H1 (cell line): ENCODE measurements around the gene LRRC14B. TPM values are rescaled to one million over a fixed set of nuclear protein-coding genes. Genes with fewer than 3 reads are reported as not detected.

ENCODE experiments used
- CTCF ChIA-PET: fragments of 300-600 bp; sonication (Branson Sonifier 250); formaldehyde crosslinking; loops from one replicate; lab custom pipeline; 2021; ENCODE audit not compliant: partially characterized antibody; lab: Charles Lee
- POLR2A ChIA-PET: fragments of 300-600 bp; sonication (Branson Sonifier 250); formaldehyde crosslinking; loops from one replicate; lab custom pipeline; 2021; ENCODE audit warnings: inconsistent platforms; ENCODE audit not compliant: partially characterized antibody; lab: Charles Lee
- DNase-seq, 2 experiments: peaks; one replicate each; pipeline versions ENCODE4 v3.0.0 to v3.0.0-alpha.2; 2010 to 2022; ENCODE audit warnings: low spot score in 2 of 2, low read depth in 1 of 2, mixed read lengths in 1 of 2
- FAIRE-seq: peaks from 2 replicates; lab custom pipeline; 2011; peaks lifted over from hg19 to GRCh38; lab: Jason Lieb, UNC
- H2AFZ ChIP-seq: 2 replicates; pipeline ENCODE4 v1.8.1; 2012; ENCODE audit warnings: low read length, inconsistent platforms
- H2AK5ac ChIP-seq: 2 replicates; pipeline ENCODE4 v1.6.1; 2013; ENCODE audit warnings: low read depth, low read length
- H2BK120ac ChIP-seq: replicated peaks from 2 replicates; pipeline ENCODE3; 2013; ENCODE audit warnings: low read depth, low read length, inconsistent platforms
- H2BK12ac ChIP-seq: 2 replicates; pipeline ENCODE4 v1.6.1; 2013; ENCODE audit warnings: low read depth, low read length
- H2BK15ac ChIP-seq: 2 replicates; pipeline ENCODE4 v1.6.1; 2013; ENCODE audit warnings: low read length
- H2BK20ac ChIP-seq: 2 replicates; pipeline ENCODE4 v1.6.1; 2013; ENCODE audit warnings: low read length
- H2BK5ac ChIP-seq: 2 replicates; pipeline ENCODE4 v1.6.1; 2013; ENCODE audit warnings: low read depth, low read length
- H3K14ac ChIP-seq: 2 replicates; pipeline ENCODE4 v1.6.1; 2013; ENCODE audit warnings: inconsistent platforms; ENCODE audit not compliant: insufficient read length
- H3K18ac ChIP-seq: 2 replicates; pipeline ENCODE4 v1.6.1; 2013; ENCODE audit warnings: low read length; ENCODE audit errors: extremely low read depth
- H3K23ac ChIP-seq: 2 replicates; pipeline ENCODE4 v1.6.1; 2013; ENCODE audit warnings: inconsistent platforms; ENCODE audit not compliant: insufficient read length
- H3K23me2 ChIP-seq: 2 replicates; pipeline ENCODE4 v1.6.1; 2013; ENCODE audit warnings: low read depth, low read length
- H3K27ac ChIP-seq: 2 replicates; pipeline ENCODE4 v1.6.1; 2011; ENCODE audit warnings: low read depth, low read length, inconsistent platforms
- H3K27me3 ChIP-seq, 4 experiments: replicated peaks in 1 of 4; 1 replicate in 1 of 4; 2 replicates in 3 of 4; pipeline versions ENCODE4 v1.6.1 to v1.8.1; 2011 to 2013; ENCODE audit warnings: low read length in 3 of 4, mild to moderate bottlenecking in 3 of 4, inconsistent platforms in 2 of 4, mixed read lengths in 2 of 4, moderate library complexity in 1 of 4; ENCODE audit not compliant: control insufficient read depth in 3 of 4, insufficient read depth in 3 of 4; ENCODE audit errors: extremely low read depth in 1 of 4
- H3K36me3 ChIP-seq, 4 experiments: 2 replicates each; pipeline versions ENCODE4 v1.6.1 to v1.8.1; 2011 to 2013; ENCODE audit warnings: mild to moderate bottlenecking in 4 of 4, low read length in 3 of 4, moderate library complexity in 2 of 4, control low read depth in 1 of 4, inconsistent platforms in 1 of 4; ENCODE audit not compliant: insufficient read depth in 4 of 4, control insufficient read depth in 2 of 4
- H3K4ac ChIP-seq: replicated peaks from 2 replicates; pipeline ENCODE3; 2013; ENCODE audit warnings: low read length, low read depth, mixed read lengths, inconsistent platforms; ENCODE audit not compliant: insufficient read length
- H3K4me1 ChIP-seq, 4 experiments: replicated peaks in 1 of 4; 1 replicate in 1 of 4; 2 replicates in 3 of 4; pipeline versions ENCODE4 v1.6.1 to v1.8.1; 2011 to 2013; ENCODE audit warnings: low read length in 3 of 4, inconsistent platforms in 2 of 4, mixed read lengths in 1 of 4; ENCODE audit not compliant: insufficient read depth in 4 of 4, control insufficient read depth in 3 of 4
- H3K4me2 ChIP-seq, 2 experiments: 2 replicates each; pipeline versions ENCODE4 v1.6.1 to v1.8.1; 2011 to 2013; ENCODE audit warnings: low read depth in 2 of 2, low read length in 2 of 2, control low read depth in 1 of 2, inconsistent platforms in 1 of 2, mild to moderate bottlenecking in 1 of 2; ENCODE audit not compliant: insufficient read depth in 1 of 2
- H3K4me3 ChIP-seq, 4 experiments: fragments of 200-600, 300-600 bp in 1 of 4; sonication (generic), shearing (Covaris generic), sonication (Bioruptor Twin) in 1 of 4; 2 replicates each; pipeline versions ENCODE4 v1.5.1 to v1.8.1; 2011 to 2016; ENCODE audit warnings: low read length in 4 of 4, low read depth in 3 of 4, control low read depth in 2 of 4, inconsistent platforms in 2 of 4, mild to moderate bottlenecking in 2 of 4, mixed read lengths in 1 of 4, moderate library complexity in 1 of 4; ENCODE audit not compliant: insufficient read depth in 2 of 4; ENCODE audit errors: extremely low read depth in 1 of 4
- H3K56ac ChIP-seq: replicated peaks from 2 replicates; pipeline ENCODE3; 2013; ENCODE audit warnings: low read depth, mild to moderate bottlenecking, mixed read lengths, low read length, inconsistent platforms; ENCODE audit not compliant: insufficient read length
- H3K79me1 ChIP-seq: 2 replicates; pipeline ENCODE4 v1.6.1; 2013; ENCODE audit warnings: low read depth, low read length, control low read depth
- H3K79me2 ChIP-seq, 2 experiments: 2 replicates each; pipeline versions ENCODE4 v1.6.1 to v1.8.1; 2012 to 2013; ENCODE audit warnings: low read length in 2 of 2, mild to moderate bottlenecking in 2 of 2, inconsistent platforms in 1 of 2; ENCODE audit not compliant: insufficient read depth in 2 of 2, control insufficient read depth in 1 of 2
- H3K9ac ChIP-seq, 4 experiments: replicated peaks in 1 of 4; 1 replicate in 1 of 4; 2 replicates in 3 of 4; pipeline versions ENCODE4 v1.6.1 to v1.8.1; 2011 to 2013; ENCODE audit warnings: low read depth in 3 of 4, low read length in 3 of 4, control low read depth in 2 of 4, mild to moderate bottlenecking in 2 of 4, moderate library complexity in 2 of 4, inconsistent platforms in 1 of 4; ENCODE audit errors: extremely low read depth in 1 of 4
- H3K9me3 ChIP-seq, 2 experiments: 2 replicates each; pipeline versions ENCODE4 v1.6.1 to v1.8.1; 2012 to 2013; ENCODE audit warnings: mild to moderate bottlenecking in 2 of 2, moderate library complexity in 2 of 2, control low read depth in 1 of 2, inconsistent platforms in 1 of 2, low read depth in 1 of 2, low read length in 1 of 2, mixed read lengths in 1 of 2; ENCODE audit not compliant: insufficient read depth in 2 of 2
- H4K20me1 ChIP-seq, 2 experiments: replicated peaks in 1 of 2; 2 replicates each; pipeline versions ENCODE3 to v1.8.1; 2011 to 2013; ENCODE audit warnings: inconsistent platforms in 2 of 2, low read length in 2 of 2, mild to moderate bottlenecking in 1 of 2; ENCODE audit not compliant: insufficient read depth in 2 of 2, control insufficient read depth in 1 of 2
- H4K5ac ChIP-seq: 2 replicates; pipeline ENCODE4 v1.6.1; 2013; ENCODE audit warnings: low read length, low read depth, mixed read lengths, inconsistent platforms; ENCODE audit not compliant: insufficient read length
- H4K8ac ChIP-seq: 2 replicates; pipeline ENCODE4 v1.8.0; 2013; ENCODE audit warnings: mild to moderate bottlenecking, moderate library complexity, low read length, inconsistent platforms; ENCODE audit not compliant: insufficient read depth; ENCODE audit errors: extremely low read depth
- H4K91ac ChIP-seq: replicated peaks from 2 replicates; pipeline ENCODE3; 2013; ENCODE audit warnings: low read length, mixed read lengths, inconsistent platforms; ENCODE audit not compliant: insufficient read length
- CTBP2 ChIP-seq: IDR thresholded peaks from 2 replicates; pipeline ENCODE4 v1.7.0; 2011; ENCODE audit warnings: borderline replicate concordance, mild to moderate bottlenecking, moderate library complexity, mixed read lengths, low read length; ENCODE audit not compliant: insufficient read depth, insufficient read length
- GTF2F1 ChIP-seq: IDR thresholded peaks from 2 replicates; pipeline ENCODE4 v1.6.1; 2012; ENCODE audit warnings: low read depth, low read length, improper control_type of control experiment, borderline replicate concordance
- KDM1A ChIP-seq: fragments of 200-600, 300-600 bp; sonication (generic); IDR thresholded peaks from 2 replicates; pipeline ENCODE4 v1.7.1; 2016; ENCODE audit warnings: mild to moderate bottlenecking, low read length, borderline replicate concordance
- NRF1 ChIP-seq: IDR thresholded peaks from 2 replicates; pipeline ENCODE4 v1.6.1; 2011; ENCODE audit warnings: mild to moderate bottlenecking, low read depth, low read length, improper control_type of control experiment
- RXRA ChIP-seq: IDR thresholded peaks from 2 replicates; pipeline ENCODE4 v1.6.1; 2011; ENCODE audit warnings: low read depth, mild to moderate bottlenecking, low read length, moderate library complexity; ENCODE audit not compliant: insufficient read depth
- SIX5 ChIP-seq: IDR thresholded peaks from 2 replicates; pipeline ENCODE4 v1.6.1; 2011; ENCODE audit warnings: mild to moderate bottlenecking, low read depth, low read length
- WGBS, 2 experiments: shearing (Covaris generic) in 1 of 2; methylation state at CpG; one replicate each; pipeline versions ENCODE4 v1.1.6 to v1.1.7; 2013 to 2015; ENCODE audit warnings: low lambda C conversion rate in 2 of 2, mixed read lengths in 2 of 2, inconsistent platforms in 1 of 2, low coverage in 1 of 2, missing lambda C conversion rate in 1 of 2; ENCODE audit not compliant: insufficient replicate concordance in 2 of 2, insufficient coverage in 1 of 2, insufficient read length in 1 of 2; ENCODE audit errors: extremely low coverage in 1 of 2, missing lambda C conversion rate in 1 of 2; 5-methylcytosine and 5-hydroxymethylcytosine counted together
- polyA plus RNA-seq, 7 experiments: library from polyadenylated mRNA; depleted of rRNA in 3 of 7; stranded (reverse) in 5 of 7; unstranded in 2 of 7; fragments of >200 nt in 5 of 7; fragments of 200-250 nt in 2 of 7; gene quantifications; 1 replicate in 5 of 7; 2 replicates in 1 of 7; 4 replicates in 1 of 7; pipeline versions ENCODE4 v1.2.1 to v1.2.3, GENCODE V29; 2011 to 2013; ENCODE audit warnings: missing spikeins in 2 of 7, mixed read lengths in 2 of 7
- total RNA-seq: library from RNA; stranded (reverse); fragmentation: NEBNext Ultra II Directional; extraction: Animal tissue kit (Norgen Biotek cat#: 25700); gene quantifications from 2 replicates; pipeline ENCODE4 v1.2.1, GENCODE V29; 2021
- TF ChIP-seq, protein P1 (sequence below): IDR thresholded peaks from 2 replicates; pipeline ENCODE4 v1.6.1; 2011; ENCODE audit warnings: low read length, improper control_type of control experiment

Gene LRRC14B
- total and polyA plus RNA-seq, 2 of the 8 experiments (the other 6 are each of a cell fraction or from before 2014, with no cell fraction given): not detected

DNA sequence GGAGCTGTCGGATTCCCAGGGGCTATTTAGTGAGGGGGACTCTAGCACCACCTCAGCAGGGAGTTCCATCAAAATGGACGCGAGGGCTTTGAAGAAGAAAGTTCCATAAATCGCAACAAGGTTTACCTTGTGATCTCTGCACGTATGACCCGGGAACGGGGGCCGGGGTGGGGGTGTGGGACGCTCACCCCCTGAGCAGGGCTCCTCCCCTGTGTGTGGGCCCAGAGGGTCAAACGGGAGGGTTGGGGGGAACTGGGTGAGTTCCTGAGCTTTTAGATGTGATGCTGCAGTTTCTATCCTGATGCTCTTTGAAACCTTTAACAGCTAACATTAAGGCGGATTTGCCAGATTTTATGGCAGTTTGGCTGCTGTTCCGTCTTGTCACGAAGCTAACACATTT is 18.9 kb upstream of the LRRC14B start:
- no peaks in the 10 kb centered on the region for H3K4me1 ChIP-seq
- no peak overlapping the region for H3K4ac ChIP-seq
- no peak overlapping the region for H3K23ac ChIP-seq
- H3K9ac ChIP-seq: no peak overlapping the region
- H3K36me3 ChIP-seq: peaks cover 0 to 22% (median 13%) of the 10 kb centered on the region in 4 experiments; a peak in 6 of 8 replicates
- H3K4me2 ChIP-seq: no peak overlapping the region
- no peak overlapping the region for H2BK120ac ChIP-seq
- H2BK12ac ChIP-seq: no peak overlapping the region
- H3K27me3 ChIP-seq: no peaks in the 10 kb centered on the region; a peak in 1 of 7 replicates
- no peak overlapping the region for H4K91ac ChIP-seq
- H2BK15ac ChIP-seq: no peak overlapping the region
- no peaks in the 10 kb centered on the region for H3K9me3 ChIP-seq
- no peak overlapping the region for H3K56ac ChIP-seq
- H3K18ac ChIP-seq: no peak overlapping the region
- 93% methylated on average over 12 of the region's 13 CpGs; no CpG with 5 or more reads in 1 of the 2 experiments for WGBS, 2 experiments
- no peak overlapping the region for H4K5ac ChIP-seq
- no peak overlapping the region for H2BK20ac ChIP-seq
- no peak overlapping the region for H3K14ac ChIP-seq
- H3K79me1 ChIP-seq: no peaks in the 10 kb centered on the region
- ChIA-PET POLR2A (interaction anchor here (1.2 kb wide), 1 partner anchor 20 kb away, joined by 3 read pairs; no protein-coding TSS in a partner anchor), CTCF (interaction anchor here (1.2 to 5.1 kb wide), 2 partner anchors 16 to 26 kb away, joined by 3 to 15 read pairs; no protein-coding TSS in a partner anchor)
- H4K8ac ChIP-seq: no peak overlapping the region
- H2AK5ac ChIP-seq: no peak overlapping the region
- H2AFZ ChIP-seq: no peak overlapping the region
- H4K20me1 ChIP-seq: peaks cover 3 to 13% of the 10 kb centered on the region in 2 experiments
- FAIRE-seq: no peak
- no peak for DNase-seq
- no peak overlapping the region for H3K4me3 ChIP-seq
- no peak overlapping the region for H3K27ac ChIP-seq
- TF ChIP-seq NRF1 (no peak), GTF2F1 (no peak), RXRA (no peak), SIX5 (no peak), KDM1A (no peak), CTBP2 (no peak)
- TF ChIP-seq, protein P1, sequence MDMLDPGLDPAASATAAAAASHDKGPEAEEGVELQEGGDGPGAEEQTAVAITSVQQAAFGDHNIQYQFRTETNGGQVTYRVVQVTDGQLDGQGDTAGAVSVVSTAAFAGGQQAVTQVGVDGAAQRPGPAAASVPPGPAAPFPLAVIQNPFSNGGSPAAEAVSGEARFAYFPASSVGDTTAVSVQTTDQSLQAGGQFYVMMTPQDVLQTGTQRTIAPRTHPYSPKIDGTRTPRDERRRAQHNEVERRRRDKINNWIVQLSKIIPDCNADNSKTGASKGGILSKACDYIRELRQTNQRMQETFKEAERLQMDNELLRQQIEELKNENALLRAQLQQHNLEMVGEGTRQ: no peak
- H3K79me2 ChIP-seq: no peaks in the 10 kb centered on the region
- H3K23me2 ChIP-seq: no peaks in the 10 kb centered on the region
- H2BK5ac ChIP-seq: no peak overlapping the region
